Limb (tissue), 2 donors: ENCODE measurements around the gene CTDNEP1.

Source experiments
- DNase-seq, 2 donors: peaks; one replicate each; pipeline ENCODE4 v3.0.0-alpha.2; 2016; ENCODE audit errors: extremely low spot score in 2 of 2

The CTDNEP1 gene

DNA sequence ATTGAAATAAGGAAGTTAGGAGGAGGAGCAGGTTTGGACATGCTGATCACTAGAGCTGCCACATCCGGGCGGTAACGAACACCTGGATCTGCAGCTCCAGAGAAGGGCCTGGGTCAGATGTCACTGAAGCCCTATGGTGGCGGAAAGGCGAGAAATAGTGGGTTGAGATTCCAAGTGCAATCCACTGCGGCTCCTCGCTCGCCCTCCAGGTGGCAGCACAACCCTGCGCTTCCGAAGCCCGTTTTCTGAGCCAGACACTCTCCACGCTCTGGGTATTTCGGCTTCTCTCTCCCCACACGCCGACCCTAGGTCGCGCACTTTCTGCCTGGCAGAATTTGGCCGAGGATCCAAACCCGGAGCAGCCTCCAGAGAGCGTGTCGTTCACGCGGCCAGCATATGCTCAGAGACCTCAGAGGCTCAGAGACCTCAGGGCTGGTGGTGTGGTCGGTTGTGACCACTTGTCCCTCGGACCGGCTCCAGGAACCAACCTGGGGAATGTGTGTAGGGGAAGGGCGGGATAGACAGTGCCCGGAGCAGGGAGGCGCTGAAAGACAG is 29.1 kb upstream of the CTDNEP1 start:
- DNase-seq, result peak; percentile 87 to 91

DNA sequence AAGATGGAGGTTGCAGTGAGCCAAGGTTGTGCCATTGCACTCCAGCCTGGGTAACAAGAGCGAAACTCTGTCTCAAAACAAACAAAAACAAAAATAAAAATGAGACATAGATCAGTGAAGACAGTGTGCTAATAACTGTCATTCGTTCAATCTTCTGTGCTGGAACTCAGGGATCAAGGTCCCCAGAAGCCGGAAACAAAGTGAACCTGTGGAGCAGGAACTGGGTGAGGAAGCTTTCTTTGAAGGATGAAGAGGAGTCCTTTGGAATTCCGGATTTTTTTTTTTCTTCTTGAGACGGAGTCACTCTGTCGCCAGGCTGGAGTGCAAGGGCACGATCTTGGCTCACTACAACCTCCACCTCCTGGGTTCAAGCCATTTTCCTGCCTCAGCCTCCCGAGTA is 27.9 kb upstream of the CTDNEP1 start:
- no peak for DNase-seq

DNA sequence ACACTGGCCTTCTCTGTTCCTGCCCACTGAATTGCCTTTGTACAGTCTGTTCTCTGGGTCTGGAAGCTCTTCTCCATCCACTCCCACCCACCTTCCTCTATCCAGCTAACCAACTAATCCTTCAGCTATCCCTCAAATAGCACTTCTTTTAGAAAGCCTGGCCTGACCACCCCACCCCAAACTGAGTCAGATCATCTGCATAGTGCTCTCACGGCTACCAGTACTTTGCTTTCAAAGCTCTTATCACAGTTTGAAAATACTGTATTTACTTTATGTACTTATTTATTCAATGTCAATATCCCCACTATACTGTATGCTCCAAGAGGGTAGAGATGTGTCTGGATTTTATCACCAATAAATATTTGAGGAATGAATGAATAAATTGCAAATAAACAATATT is 15.2 kb upstream of the CTDNEP1 start:
- no peak for DNase-seq

DNA sequence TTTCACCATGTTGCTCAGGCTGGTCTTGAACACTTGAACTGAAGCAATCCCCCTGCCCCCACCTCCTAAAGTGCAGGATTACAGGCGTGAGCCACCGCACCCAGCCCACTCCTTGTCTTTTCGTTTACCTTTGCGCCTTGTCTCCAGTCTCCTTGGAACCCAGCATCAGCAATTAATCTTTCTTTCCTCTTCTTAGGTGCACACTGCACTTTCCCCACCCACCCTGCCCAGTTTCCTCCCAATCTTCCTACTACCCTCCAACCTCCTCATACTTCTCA is 12.2 kb upstream of the CTDNEP1 start:
- DNase-seq, result no peak

DNA sequence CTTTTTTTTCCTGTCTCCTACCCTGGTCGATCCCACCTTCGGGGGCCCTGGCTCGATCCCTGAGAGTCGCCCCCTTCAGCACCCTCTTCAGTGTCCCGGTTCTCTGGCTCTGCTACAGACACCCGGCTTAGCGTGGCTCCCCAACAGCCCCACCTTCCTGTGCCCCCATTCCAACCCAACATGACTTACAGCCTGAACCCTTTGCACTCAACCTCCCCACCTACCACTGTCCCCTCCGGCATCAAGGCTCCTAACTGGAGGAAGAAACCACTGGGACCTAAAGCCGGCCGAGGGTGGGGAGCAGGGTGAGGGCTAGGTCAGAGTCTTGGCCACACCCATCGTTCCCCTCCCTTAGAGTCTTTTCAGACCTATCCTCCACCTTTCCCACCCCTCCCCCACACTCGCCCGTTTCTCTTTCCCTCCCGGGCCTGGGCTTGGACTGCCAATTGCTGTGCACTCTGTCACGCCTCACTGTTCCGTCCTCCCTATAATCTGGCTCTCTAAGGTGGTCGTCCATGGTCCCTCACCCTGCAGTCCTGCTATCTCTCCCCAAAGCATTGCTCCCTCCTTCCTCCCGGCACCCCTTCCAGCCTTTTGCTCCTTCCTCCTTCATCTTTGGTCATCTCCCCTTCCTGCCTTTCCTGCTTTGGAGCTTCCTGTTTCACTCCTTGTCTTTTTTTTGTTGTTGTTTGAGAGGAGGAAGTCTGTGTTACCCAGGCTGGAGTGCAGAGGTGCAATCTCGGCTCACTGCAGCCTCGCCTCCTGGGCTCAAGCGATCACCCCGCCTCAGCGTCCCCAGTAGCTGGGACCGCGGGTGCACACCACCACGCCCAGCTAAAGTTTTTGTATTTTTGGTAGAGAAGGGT is 11.6 kb upstream of the CTDNEP1 start:
- no peak for DNase-seq

DNA sequence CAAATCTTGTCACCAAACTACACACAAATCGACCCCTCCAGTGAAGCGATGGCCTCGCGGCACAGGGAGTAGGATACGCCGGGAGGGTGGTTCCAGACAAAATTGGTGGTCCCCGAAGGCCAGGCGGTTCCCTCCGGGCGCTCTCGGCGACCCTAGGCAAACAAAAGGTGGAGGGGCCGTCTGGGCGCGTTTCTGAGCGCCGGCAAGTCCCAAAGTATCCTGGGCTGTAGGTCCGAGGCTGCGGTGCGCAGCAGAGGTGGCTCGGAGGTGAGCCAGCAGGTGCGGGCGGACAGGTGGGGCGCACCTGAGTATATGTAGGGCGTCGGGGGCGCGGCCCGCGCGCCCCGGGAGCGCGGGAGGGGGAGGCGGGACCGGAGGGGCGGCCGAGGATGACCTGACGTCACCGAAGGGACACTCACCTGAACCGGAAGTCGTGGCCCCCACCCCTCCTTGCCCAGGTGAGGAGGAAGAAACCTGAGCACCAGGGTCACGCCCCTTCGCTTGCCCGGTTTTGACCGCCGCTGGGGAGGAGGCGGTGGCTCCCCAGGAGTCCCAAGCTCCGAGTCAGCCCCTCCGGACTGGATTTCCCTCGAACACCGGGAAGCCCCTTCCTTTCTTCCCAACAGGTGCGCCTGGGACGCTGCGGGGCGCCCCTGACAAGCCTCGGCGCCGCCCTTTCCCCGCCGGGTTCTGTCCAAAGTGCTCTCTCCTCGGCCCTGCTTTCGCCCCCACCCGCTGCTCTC is 10.8 kb upstream of the CTDNEP1 start, which contains the start of gene CLDN7:
CLDN7 (minus strand) TSS at position 287 of the 743 bp plus-strand sequence. CDS start 435 bp downstream, outside the sequence.
- DNase-seq, result no peak

DNA sequence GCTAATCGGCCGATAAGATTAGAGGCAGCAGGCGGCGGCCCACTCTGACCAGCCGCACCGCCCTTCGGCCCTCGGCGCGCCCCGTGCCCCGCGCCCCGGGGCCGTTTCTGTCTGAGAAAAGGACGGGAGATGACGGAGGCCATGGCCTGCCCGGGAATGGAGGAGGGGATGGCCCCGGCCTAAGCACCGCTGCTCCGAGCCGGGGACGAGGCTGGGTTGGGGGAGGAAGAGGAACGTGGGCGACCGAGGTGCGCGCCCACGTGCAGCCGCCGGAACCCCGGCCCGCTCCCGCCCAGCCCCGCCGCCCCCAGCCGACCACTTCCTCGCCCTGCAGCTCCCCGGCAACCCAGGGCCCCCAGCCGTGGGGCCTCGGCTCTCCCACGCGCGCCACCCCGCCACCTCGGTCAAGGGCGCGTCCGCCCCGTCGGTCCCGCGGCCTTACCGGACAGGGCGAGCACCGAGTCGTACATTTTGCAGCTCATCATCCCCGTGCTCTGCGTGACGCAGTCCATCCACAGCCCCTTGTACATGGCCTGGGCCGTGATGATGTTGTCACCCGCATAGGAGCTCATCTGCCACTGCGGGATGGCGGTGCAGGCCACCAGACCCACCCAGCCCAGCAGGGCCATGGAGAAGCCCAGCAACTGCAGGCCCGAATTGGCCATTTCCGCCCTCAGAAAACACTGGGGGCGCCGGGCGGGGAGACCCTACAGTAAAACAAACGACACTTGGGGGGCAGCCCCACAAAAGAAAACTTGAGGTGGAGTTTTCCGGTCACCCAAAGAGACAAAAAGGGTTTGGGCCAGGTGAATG is 10.1 kb upstream of the CTDNEP1 start:
- no peak for DNase-seq

DNA sequence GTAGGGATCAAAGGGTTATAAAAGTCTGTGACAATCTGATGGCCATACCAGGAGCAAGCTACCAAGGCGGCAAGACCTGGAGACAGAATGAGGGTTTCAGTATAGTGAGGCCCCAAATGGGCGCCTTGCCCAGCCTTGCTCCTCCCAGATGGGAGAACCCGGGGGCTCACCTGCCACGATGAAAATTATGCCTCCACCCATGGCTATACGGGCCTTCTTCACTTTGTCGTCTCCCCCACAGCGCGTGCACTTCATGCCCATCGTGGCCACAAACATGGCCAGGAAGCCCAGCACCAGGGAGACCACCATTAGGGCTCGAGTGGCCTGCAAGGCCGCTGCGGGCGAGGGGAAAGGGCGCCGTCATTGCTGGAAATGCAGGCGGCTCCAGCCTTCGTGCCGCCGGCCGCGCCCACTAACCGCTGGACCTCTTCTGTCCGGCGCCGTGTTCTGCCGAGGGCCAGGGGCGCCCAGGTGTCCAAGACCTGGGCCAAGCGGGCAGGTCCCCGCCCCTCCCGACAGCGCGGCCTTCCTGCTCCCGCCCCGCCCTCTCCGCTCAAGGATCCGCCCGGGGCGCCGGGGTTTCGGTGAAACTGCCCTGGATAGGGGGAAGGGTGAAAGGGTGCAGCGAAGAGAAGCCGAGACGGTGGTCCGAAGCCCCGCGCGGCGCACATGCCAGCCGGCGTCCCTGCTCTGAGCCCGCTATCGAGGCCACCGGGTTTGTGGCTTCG is 9.3 kb upstream of the CTDNEP1 start:
- DNase-seq, result peak in 1 of 2 donors; percentile 60

DNA sequence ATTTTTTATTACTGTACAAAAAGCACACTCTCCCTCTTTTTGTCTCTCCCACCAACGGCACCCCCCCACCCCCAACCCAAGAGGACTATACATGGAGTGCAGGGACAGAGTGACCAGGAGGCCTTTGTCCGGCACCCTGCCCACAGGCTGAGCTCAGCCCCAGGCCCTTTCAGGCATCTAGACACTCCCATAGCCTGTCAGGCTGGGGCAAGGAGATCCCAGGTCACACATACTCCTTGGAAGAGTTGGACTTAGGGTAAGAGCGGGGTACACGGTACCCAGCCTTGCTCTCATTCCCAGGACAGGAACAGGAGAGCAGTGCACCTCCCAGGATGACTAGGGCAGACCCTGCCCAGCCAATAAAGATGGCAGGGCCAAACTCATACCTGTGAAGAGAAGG is 8.6 kb upstream of the CTDNEP1 start:
- no peak for DNase-seq

DNA sequence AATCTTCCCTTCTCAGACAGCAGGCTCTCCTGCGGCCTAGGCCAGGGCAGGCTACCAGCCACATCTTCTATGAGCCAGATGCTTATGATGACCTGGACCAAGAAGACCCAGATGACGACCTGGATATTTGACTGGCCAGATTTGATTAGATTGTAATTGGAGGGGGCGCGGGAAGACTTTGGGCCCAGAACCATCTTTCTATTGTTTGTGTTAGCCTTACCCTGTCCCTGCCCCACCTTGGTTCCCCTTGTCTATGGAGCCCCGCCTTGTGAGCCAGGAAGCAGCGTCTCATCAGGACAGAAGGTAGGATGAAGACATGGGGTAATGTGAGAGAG is 8.0 kb upstream of the CTDNEP1 start:
- no peak for DNase-seq

DNA sequence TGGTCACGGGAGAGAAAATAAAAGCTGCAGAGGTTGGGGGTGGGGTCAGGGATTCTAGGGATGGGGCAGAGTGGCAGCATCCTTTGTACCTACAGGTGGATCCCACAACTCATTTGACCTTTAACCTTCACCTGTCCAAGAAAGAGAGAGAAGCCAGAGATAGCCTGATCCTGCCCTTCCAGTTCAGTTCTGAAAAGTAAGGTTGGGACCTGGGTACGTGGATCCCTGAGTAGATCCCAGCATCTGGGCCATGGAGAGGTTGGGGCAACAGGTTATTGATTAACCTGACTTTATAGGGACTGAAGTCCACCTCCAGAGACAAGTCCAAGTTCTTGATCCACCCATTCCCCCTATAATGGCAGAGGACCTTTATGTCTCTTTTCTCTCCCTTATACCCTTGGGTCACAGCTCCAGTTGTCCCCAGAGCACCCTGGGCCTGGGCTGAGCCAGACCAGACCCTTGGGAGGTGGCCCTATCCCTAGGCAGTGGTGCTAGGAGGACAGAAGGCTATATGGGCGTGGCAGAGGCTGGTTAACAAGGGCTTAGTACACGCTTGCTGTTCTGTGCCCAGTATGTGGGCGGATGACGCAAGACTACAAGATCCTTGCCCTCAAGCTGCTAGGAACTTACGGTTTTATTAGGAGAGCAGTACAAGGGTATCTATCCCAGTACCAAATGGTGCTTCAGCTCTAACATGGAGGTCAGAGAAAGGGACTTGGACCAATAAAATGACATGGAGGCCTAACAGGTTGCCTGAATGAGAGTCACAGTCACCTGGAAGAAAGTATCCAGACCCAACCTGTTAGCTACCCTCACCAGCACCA is 7.4 kb upstream of the CTDNEP1 start:
- DNase-seq, result no peak

DNA sequence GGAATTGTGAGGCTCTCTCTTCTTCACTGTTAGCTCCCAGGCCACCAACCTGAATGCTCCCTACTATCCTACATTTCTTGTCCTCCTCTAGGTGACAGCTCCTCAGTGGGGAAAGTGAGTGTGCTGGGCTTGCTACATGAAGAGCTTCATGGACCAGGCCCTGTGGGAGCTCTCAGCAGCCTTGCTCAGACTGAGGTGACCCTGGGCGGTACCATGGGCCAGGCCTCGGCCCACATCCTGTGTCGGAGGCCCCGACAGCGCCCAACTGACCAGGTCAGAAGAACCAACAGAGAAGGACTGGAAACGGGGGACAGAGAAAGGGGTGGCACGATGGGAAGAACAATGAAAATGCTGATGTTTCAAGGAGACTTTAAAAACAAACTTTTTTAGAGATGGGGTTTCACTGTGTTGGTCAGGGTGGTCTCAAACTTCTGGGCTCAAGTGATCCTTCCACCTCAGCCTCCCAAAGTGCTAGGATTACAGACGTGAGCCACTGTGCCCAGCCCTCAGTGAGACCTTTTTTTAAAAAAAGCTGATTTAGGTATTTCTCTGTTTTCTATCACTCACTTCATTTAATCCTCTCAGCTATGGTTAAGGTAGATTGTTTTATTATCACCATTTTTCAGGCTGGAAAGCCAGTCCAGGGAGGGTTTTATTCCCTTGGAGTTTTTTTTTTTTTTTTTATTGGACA is 5.4 kb upstream of the CTDNEP1 start:
- no peak for DNase-seq

DNA sequence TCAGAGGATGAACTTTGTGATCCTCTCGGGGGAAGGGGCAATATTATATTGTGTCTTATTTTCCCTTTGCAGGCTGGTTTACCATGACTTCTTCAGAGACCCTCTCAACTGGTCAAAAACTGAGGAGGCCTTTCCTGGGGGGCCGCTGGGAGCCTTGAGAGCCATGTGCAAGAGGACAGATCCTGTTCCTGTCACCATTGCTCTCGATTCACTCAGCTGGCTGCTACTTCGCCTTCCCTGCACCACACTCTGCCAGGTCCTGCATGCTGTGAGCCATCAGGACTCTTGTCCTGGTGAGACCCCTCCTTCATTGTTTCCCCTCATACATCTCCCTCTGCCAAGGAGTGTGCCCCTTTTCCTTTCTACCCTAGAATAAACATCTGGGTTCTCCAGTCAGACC is 3.0 kb upstream of the CTDNEP1 start:
- no peak for DNase-seq

DNA sequence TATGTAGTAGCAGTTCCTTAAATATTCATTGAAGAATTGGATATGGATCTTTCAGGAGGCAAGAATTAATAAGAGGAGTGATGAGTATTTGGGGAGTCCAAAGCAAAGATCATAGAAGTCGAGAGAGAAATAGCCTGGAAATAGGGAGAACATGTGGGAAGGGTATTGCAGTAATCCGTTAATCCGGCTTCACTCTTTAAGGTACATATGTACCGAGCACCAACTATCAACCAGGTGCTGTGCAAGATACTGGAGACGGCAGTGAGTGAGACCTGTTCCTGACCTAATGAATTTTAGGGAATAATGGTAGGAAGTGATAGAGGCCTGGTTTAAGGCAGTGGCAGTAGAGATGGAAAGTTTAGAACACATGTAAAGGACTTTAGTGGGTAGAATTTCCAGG is 1.5 kb upstream of the CTDNEP1 start:
- no peak for DNase-seq

DNA sequence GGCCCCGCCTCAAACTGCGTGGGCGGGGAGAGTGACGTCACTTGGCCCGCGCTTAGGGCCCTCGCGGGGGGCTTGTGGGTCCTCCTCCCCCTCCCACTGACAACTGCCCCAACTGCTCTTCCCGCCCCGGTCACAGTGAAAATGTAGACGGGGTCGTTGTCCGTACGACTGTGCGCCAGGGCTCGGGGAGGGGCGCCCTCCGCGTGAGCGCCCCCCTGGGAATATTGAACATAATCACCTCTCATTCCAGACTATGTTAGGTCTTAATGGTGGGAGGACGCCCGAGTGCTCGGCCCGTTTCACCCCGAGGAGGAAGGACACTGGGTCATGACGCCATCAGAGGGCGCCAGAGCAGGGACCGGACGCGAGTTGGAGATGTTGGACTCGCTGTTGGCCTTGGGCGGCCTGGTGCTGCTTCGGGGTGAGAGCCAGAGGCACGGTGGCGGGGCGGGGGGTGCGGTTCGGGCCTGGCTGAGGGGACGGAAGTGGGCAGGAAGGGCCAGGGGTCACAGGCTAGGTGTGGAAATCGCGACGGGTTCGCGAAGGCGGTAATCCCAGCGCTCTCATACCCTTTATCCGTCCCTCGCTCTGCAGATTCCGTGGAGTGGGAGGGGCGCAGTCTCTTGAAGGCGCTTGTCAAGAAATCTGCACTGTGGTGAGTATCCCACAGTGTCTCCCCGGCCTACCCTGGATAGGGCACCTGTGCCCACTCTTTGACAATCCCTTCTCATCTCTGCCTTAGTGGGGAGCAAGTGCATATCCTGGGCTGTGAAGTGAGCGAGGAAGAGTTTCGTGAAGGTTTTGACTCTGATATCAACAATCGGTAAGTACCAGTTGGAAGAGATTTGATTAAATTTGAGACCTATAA is 876 bp upstream of the CTDNEP1 start, which contains the start of gene ELP5:
ELP5 (plus strand) TSS at position 40 of the 868 bp plus-strand sequence; CDS start at position 376, 336 bp downstream.
- peak; percentile 93 to 95 for DNase-seq

DNA sequence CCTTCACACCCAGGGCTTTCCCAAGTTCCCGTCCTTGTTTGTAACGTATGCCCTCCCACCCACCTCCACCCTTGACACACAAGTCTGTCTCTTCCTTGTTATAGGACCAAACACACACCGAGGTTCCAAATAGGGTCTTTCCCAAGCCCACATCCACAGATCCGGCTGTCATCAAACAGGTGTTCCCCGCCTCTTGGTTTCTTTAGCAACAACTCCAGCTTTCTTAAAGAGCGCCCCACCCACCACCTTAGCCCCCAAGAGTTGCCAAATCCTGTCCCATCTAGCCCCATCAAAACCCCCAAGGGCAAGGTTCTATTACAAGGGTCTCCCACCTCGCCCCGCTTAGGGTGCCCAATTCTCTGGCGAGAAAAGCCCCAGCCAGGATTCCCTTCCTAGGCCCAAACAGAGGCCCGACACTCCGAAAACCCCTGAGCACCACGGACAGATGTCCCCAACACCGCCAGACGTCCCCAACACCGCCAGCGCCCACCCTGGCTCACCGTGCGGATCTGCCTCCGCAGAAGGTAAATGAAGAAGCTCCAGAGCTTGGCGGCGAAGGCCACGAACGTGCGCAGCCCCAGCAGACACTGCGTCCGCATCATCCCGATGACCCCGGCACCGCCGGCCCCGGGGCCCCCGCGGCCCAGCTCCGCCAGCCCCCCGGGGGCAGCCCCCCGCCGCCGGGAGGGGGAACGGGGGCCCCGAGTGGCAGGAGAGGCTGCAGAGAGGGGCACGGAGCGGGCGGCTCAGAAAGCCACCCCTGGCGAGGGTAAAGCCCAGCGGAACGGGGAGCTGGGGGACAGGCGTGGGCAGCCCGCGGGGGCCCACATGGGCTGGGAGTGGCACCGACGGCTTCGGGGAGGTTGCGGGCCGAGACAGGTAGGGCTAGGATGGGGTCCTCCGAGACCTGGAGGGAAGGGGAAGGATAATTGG is 573 bp downstream of the CTDNEP1 start:
- no peak for DNase-seq

DNA sequence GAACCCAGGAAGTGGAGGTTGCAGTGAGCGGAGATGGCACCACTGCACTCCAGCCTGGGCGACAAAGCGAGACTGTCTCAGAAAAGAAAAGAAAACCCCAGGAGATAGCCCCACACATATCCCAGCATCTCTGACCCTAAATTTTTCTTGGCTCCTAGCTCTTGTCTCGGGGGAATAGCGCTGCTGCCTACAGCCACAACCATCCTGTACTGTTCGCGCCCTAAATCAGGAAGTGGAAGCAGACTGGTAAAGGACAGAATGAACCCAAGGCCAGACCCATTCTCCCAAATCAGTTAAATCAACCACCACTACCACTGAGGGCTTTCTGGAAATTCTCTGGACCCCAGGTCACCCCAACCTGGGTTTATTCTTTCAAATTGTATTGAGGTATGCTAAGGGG is 1.7 kb downstream of the CTDNEP1 start:
- DNase-seq, result no peak

DNA sequence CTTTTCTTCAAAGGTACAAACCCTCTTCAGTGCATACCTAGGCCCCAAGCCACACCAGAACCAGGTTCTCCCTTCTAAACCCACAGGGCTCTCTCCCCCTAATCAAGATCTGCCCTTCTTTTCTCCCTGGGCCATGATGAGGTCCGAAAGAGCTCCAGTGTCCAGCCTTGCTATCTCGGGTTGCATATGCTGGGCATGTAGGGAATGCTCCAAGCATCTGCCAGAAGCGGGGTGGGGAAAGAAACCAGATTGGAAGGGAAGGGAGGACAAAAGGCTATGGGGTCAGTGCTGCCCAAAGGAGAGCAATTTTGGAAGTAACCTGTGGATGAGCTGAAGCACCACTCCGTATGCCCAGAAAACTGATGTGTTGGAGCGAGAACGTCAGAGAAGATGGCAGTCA is 2.3 kb downstream of the CTDNEP1 start:
- no peak for DNase-seq
